Measurements from ENCODE around the gene ESAM. TPM values are rescaled to one million over a fixed set of nuclear protein-coding genes. Genes with fewer than 3 reads are reported as not detected.

ESAM gene
- total and polyA plus RNA-seq, 2 of the 8 experiments (the other 6 are each of a cell fraction or from before 2014, with no cell fraction given), result 0.09 TPM; not detected in 1

DNA sequence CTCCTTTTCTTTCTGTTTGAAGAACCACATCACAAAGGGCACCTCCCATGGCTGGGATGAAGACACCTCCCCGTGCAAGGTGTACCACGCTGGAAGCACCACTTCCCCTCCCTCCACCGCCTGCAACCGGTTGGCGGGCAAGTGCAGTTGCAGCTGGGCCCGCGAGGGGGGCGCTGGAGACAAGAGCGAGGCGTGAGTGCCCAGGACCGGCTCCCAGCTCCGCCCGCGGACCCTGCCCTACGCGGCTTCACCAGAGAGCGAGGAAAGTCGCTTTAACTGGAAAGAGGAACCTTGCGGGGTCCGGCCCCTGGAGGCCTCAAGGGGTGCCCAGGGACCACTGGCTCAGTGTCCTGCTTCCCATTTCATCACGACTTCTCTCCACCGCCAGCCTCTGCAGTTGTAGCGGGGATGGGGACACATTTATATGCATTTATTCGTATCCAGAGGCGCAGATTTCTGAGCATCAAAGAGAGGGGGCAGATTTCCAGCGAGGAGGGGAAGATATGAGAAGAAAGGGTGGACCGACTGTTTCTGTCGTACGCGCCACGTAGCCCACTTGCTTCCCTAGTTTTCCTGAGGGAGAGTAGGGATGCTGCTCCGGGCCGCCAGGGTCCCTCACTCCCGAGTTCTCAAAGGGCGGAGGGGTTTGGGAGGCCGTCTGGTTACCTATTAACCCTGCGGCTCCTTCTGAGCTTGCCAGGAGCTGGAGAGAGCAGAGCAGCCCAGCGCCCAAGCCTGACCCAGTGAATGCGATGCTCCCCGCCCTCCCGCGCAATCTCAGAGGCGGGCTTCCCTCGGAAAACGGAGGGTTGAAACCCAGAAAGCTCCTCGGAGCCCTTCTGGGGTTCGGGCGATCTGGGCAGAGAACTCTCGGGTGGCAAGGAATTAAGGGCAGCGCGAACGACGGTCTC lies 3.5 kb downstream of the ESAM start (continued):
- TF ChIP-seq SIRT6 (IDR thresholded peaks at IDR 0.05; ENCODE audit: low read length) (no peak), RXRA (IDR thresholded peaks at IDR 0.05; ENCODE audit: insufficient read depth, low read depth, low read length) (no peak), HDAC2 (IDR thresholded peaks at IDR 0.05; ENCODE audit: borderline replicate concordance in 1 of 2, low read depth in 2 of 2, low read length in 2 of 2) (peak; percentile 25 to 40; a peak in 1 of 4 replicates), CTCF (IDR thresholded peaks at IDR 0.05; ENCODE audit: control extremely low read depth in 1 of 3, insufficient read depth in 1 of 3, low read depth in 1 of 3, low read length in 3 of 3) (peak; percentile 74 to 88 (median 86)), ASH2L (IDR thresholded peaks at IDR 0.05; ENCODE audit: low read length) (no peak)
